HEK293 (cell line): ENCODE measurements around the gene PCCA.

Experiments
- ZNF138 ChIP-seq: fragments of 450-650 bp; formaldehyde crosslinking; IDR thresholded peaks from 2 replicates; pipeline ENCODE4 v1.5.1; 2016; ENCODE audit warnings: missing biosample characterization, missing genetic modification characterization, borderline replicate concordance
- ZNF175 ChIP-seq: fragments of 450-650 bp; formaldehyde crosslinking; IDR thresholded peaks from 2 replicates; pipeline ENCODE4 v1.5.1; 2016; ENCODE audit warnings: missing biosample characterization, missing genetic modification characterization
- ZNF350 ChIP-seq: fragments of 450-650 bp; formaldehyde crosslinking; IDR thresholded peaks from 2 replicates; pipeline ENCODE4 v1.5.0; 2017; ENCODE audit warnings: missing biosample characterization, mild to moderate bottlenecking, missing genetic modification characterization
- ZNF423 ChIP-seq: fragments of 450-650 bp; formaldehyde crosslinking; IDR thresholded peaks from 2 replicates; pipeline ENCODE4 v1.5.1; 2016; ENCODE audit warnings: missing biosample characterization, missing genetic modification characterization
- ZNF768 ChIP-seq: fragments of 450-650 bp; formaldehyde crosslinking; IDR thresholded peaks from 2 replicates; pipeline ENCODE4 v1.5.1; 2018; ENCODE audit warnings: missing biosample characterization, mild to moderate bottlenecking, missing genetic modification characterization
- TF ChIP-seq, protein P1 (sequence below): fragments of 450-650 bp; formaldehyde crosslinking; IDR thresholded peaks from 2 replicates; pipeline ENCODE4 v1.5.1; 2017; ENCODE audit warnings: missing biosample characterization, missing genetic modification characterization
- TF ChIP-seq, protein P2 (sequence below): fragments of 450-650 bp; formaldehyde crosslinking; IDR thresholded peaks from 2 replicates; pipeline ENCODE4 v1.5.1; 2016; ENCODE audit warnings: missing biosample characterization, missing genetic modification characterization

DNA sequence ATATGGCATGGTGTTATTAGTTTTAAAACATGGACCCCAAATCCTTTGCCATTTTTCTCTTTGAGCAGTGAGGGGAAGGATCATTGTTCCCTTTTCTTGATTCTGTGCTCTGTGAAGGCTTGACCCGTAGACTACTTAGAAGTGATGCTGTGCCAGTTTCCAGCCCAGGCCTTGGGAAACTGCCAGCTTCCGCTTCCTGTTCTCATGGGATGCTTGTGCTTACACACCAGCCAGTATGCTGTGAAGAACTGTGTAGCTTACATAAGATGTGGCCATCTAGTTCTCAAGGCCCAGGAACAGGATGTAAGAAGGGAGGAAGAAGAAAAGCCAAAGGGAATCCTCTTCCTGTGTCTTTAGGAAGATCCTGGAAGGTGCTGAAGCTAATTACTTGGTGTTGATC is 180.9 kb downstream of the PCCA start:
- TF ChIP-seq, protein P1, sequence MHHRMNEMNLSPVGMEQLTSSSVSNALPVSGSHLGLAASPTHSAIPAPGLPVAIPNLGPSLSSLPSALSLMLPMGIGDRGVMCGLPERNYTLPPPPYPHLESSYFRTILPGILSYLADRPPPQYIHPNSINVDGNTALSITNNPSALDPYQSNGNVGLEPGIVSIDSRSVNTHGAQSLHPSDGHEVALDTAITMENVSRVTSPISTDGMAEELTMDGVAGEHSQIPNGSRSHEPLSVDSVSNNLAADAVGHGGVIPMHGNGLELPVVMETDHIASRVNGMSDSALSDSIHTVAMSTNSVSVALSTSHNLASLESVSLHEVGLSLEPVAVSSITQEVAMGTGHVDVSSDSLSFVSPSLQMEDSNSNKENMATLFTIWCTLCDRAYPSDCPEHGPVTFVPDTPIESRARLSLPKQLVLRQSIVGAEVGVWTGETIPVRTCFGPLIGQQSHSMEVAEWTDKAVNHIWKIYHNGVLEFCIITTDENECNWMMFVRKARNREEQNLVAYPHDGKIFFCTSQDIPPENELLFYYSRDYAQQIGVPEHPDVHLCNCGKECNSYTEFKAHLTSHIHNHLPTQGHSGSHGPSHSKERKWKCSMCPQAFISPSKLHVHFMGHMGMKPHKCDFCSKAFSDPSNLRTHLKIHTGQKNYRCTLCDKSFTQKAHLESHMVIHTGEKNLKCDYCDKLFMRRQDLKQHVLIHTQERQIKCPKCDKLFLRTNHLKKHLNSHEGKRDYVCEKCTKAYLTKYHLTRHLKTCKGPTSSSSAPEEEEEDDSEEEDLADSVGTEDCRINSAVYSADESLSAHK = no peak
- TF ChIP-seq ZNF423 (no peak), ZNF768 (tag by site-specific recombination) (no peak), ZNF175 (tag by site-specific recombination) (no peak), ZNF138 (tag by site-specific recombination) (no peak), ZNF350 (no peak)
- TF ChIP-seq, protein P2, sequence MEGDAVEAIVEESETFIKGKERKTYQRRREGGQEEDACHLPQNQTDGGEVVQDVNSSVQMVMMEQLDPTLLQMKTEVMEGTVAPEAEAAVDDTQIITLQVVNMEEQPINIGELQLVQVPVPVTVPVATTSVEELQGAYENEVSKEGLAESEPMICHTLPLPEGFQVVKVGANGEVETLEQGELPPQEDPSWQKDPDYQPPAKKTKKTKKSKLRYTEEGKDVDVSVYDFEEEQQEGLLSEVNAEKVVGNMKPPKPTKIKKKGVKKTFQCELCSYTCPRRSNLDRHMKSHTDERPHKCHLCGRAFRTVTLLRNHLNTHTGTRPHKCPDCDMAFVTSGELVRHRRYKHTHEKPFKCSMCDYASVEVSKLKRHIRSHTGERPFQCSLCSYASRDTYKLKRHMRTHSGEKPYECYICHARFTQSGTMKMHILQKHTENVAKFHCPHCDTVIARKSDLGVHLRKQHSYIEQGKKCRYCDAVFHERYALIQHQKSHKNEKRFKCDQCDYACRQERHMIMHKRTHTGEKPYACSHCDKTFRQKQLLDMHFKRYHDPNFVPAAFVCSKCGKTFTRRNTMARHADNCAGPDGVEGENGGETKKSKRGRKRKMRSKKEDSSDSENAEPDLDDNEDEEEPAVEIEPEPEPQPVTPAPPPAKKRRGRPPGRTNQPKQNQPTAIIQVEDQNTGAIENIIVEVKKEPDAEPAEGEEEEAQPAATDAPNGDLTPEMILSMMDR (tag by site-specific recombination) = no peak
